Endometrial microvascular endothelial cells (primary cell): Measurements from ENCODE around the gene RAPGEF6. TPM values are rescaled to one million over a fixed set of nuclear protein-coding genes. Genes with fewer than 3 reads are reported as not detected.

Experiments
- in situ Hi-C: cut with HindIII; loops from 2 replicates; pipeline ENCODE4 v1.10.0; 2017; ENCODE audit warnings: low sequenced_read_pairs, low pct_unique_long_range_greater_than_20kb; ENCODE audit errors: inconsistent ontology term
- total RNA-seq: library from RNA; depleted of rRNA; stranded (reverse); fragments of >200 nt; gene quantifications from one replicate; pipeline ENCODE4 v1.2.3, GENCODE V29; 2015; ENCODE audit errors: inconsistent ontology term

Gene RAPGEF6
- total RNA-seq, 1 donor from 2014 or later, result 7.7 TPM

- in situ Hi-C loops, result no loop called here
Observed at GRCh38 chr5:131564229-131564652, 70.8 kb downstream of the RAPGEF6 start.

DNA sequence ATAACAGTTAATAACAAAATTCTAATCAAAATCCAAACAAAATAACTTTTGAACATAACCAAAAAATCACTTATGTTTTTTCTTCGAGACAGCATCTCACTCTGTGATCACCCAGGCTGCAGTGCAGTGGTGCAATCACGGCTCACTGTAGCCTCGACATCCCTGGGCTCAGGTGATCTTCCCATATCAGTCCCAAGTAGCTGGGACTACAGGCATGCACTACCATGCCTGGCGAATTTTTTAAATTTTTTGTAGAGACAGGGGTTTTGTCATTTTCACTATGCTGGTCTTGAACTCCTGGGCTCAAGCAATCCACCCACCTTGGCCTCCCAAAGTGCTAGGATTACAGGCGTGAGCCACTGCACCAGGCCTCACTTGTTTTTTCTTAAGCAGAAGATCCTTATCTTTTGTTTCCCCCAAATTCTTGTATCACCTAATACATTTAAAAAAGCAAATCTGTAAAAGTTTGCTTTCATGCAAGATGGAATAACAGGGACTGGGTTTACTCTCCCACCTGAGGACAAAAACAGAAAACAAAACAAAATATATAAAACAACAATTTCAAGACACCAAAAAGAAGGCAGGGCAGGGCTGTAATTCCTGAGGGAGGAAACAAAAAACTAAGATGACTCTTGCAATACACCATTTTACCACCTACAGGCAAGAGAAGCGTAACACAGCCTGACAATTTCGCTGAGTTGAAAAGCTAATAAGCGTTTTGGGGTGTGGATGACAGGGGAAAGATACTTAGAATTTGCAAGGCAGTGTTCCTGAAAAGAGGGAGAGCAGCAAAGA is 71.4 kb downstream of the RAPGEF6 start:
- in situ Hi-C loops, result no loop called here

DNA sequence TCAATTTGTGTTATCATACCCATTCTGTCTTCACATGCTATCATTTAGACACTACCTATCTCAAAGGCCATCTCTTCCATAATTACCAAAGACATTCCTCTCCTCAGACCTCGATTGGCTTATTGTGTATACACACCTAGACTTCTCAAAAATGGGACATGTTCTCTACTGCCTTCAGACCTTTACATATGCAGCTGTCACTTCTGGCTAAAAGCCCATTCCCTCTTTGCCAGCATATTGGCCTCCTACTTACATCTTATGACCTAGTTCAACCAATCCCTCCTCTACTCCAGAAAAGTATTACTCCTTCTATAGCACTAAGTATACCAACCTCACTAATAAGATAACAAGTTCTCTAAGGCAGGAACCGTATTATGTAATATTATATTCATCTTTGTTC is 84.4 kb downstream of the RAPGEF6 start:
- in situ Hi-C loops, result no loop called here

GRCh38 chr5:131548176-131548575 is 86.9 kb downstream of the RAPGEF6 start:
- in situ Hi-C loops, result no loop called here

GRCh38 chr5:131545845-131546244 is 89.2 kb downstream of the RAPGEF6 start:
- in situ Hi-C loops, result no loop called here

- in situ Hi-C loops, result no loop called here
Observed at GRCh38 chr5:131542723-131543122, 92.3 kb downstream of the RAPGEF6 start.

- in situ Hi-C loops, result no loop called here
Observed at GRCh38 chr5:131541762-131542161, 93.3 kb downstream of the RAPGEF6 start.

GRCh38 chr5:131541071-131541470 is 94.0 kb downstream of the RAPGEF6 start:
- in situ Hi-C loops, result no loop called here

- in situ Hi-C loops, result no loop called here
Observed at GRCh38 chr5:131539251-131539650, 95.8 kb downstream of the RAPGEF6 start.

GRCh38 chr5:131538177-131538593 is 96.8 kb downstream of the RAPGEF6 start:
- in situ Hi-C loops, result no loop called here

- in situ Hi-C loops, result no loop called here
Observed at GRCh38 chr5:131536850-131537448, 98.1 kb downstream of the RAPGEF6 start.

DNA sequence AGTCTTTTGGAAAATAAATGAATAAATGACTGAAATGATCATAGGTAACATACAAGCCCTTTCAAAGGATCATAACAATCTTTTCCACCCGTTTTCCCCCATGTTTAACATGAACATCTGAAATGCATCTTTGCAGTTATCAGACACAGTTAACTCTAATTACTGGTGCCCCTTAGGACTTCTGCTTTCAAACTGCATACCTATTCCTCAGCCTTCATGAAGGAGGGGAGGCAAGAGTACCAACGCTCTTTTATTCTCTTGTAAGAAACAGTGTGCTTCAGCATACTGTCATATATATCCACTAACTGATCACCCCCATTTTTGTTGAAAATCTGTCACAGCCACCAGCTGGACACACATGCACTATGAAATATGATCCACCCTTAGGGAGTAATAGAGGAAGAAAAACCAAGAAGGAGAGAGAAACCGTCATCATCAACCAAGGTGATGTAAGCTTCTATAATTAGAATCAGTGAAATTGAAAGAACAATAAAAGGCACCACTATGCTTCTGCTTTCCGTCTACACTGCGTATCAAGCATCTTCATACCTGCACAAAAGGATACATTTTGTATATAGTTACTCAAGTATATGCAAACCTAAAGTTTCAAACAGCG is 98.7 kb downstream of the RAPGEF6 start:
- in situ Hi-C loops, result no loop called here

- in situ Hi-C loops, result no loop called here
Observed at GRCh38 chr5:131534974-131535373, 100.1 kb downstream of the RAPGEF6 start.

- in situ Hi-C loops, result no loop called here
Observed at GRCh38 chr5:131533836-131534235, 101.2 kb downstream of the RAPGEF6 start.

DNA sequence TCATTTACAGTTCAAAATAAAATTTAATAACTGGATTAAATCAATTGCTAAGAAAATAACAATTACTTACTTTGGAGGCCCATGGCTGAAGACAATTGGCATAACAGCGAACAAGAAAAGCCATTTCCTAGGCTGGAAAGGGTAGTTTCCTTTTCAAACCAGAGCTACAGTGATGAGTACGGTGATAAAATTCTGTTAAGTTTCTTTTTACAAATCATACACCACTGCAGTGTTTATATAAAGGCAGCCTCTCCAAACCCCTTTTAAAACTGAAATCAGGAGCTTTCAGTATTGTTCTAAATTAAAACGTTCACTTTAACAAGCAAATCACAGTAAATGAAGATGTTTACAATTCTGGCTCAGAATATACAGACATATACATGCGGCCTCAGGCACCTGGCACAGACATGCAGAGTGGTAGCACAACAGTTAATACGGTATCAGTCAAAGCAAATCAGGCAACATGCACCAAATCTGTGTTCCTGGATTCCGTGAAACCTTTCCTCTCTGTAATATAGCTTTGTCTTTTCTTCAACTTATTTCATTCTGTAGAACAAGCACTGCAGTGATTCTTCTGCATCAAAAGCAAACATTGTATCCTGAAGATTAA is 102.9 kb downstream of the RAPGEF6 start:
- in situ Hi-C loops, result no loop called here

- in situ Hi-C loops, result no loop called here
Observed at GRCh38 chr5:131530706-131531331, 104.2 kb downstream of the RAPGEF6 start.

DNA sequence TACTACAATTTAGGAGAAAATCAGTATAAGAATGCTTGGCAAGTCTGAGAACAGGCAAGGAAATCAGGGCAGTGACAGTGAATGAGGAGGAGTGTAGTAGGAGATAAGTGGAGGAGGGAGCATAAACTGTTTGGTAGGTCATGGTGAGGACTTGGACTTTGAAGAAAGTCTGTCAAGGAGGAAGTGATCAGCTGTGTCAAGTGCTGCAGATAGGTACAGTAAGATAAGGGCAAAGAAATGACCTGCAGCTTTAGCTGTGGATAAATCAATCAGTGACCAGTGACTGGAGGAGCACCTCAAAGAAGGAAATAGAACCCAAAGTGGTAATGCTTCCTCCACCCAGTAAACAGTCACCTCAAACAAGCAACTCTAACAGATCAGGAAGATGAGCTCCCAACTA is 106.3 kb downstream of the RAPGEF6 start:
- in situ Hi-C loops, result no loop called here

- in situ Hi-C loops, result no loop called here
Observed at GRCh38 chr5:131525805-131526204, 109.2 kb downstream of the RAPGEF6 start.

- in situ Hi-C loops, result no loop called here
Observed at GRCh38 chr5:131524431-131524830, 110.6 kb downstream of the RAPGEF6 start.
